Common myeloid progenitor, CD34-positive (primary cell): ENCODE measurements around the gene ARHGAP26.

ENCODE experiments used
- CTCF ChIA-PET: fragments of 350-600 bp; sonication (Branson Sonifier 250); formaldehyde crosslinking; loops from one replicate; lab custom pipeline; 2021; ENCODE audit warnings: antibody characterized with exemption; lab: Charles Lee
- POLR2A ChIA-PET: fragments of 350-600 bp; sonication (Branson Sonifier 250); formaldehyde crosslinking; loops from one replicate; lab custom pipeline; 2021; ENCODE audit warnings: antibody characterized with exemption; lab: Charles Lee
- DNase-seq, 3 donors: peaks; one replicate each; pipeline versions ENCODE4 v3.0.0 to v3.0.0-alpha.2; 2013
- H3K27ac ChIP-seq, 2 experiments: 1 replicate in 1 of 2; 2 replicates in 1 of 2; pipeline ENCODE4 v1.7.0; 2013; ENCODE audit warnings: inconsistent platforms in 2 of 2, low read length in 2 of 2, mild to moderate bottlenecking in 2 of 2, low read depth in 1 of 2, moderate library complexity in 1 of 2; ENCODE audit not compliant: severe bottlenecking in 2 of 2, insufficient read depth in 1 of 2, poor library complexity in 1 of 2
- H3K27me3 ChIP-seq, 5 experiments: replicated peaks in 2 of 5; 1 replicate in 3 of 5; 2 replicates in 2 of 5; pipeline versions ENCODE4 v1.6.1 to v1.7.0; 2013; ENCODE audit warnings: low read length in 4 of 5, mild to moderate bottlenecking in 2 of 5, moderate library complexity in 2 of 5, inconsistent platforms in 1 of 5; ENCODE audit not compliant: insufficient read depth in 5 of 5, control insufficient read depth in 4 of 5
- H3K36me3 ChIP-seq, 4 experiments: 1 replicate in 2 of 4; 2 replicates in 2 of 4; pipeline versions ENCODE4 v1.6.1 to v1.7.0; 2013; ENCODE audit warnings: low read length in 3 of 4, control low read depth in 1 of 4, mild to moderate bottlenecking in 1 of 4; ENCODE audit not compliant: control insufficient read depth in 4 of 4, insufficient read depth in 4 of 4
- H3K4me1 ChIP-seq, 4 experiments: 1 replicate in 3 of 4; 2 replicates in 1 of 4; pipeline versions ENCODE4 v1.6.1 to v1.7.1; 2013; ENCODE audit warnings: low read length in 3 of 4, mild to moderate bottlenecking in 3 of 4, control low read depth in 1 of 4, inconsistent platforms in 1 of 4, moderate library complexity in 1 of 4; ENCODE audit not compliant: control insufficient read depth in 4 of 4, insufficient read depth in 4 of 4; ENCODE audit errors: control extremely low read depth in 1 of 4
- H3K4me3 ChIP-seq, 7 experiments: 1 replicate in 4 of 7; 2 replicates in 3 of 7; pipeline versions ENCODE4 v1.5.1 to v1.7.0; 2013; ENCODE audit warnings: mild to moderate bottlenecking in 7 of 7, low read length in 6 of 7, moderate library complexity in 6 of 7, inconsistent platforms in 2 of 7, low read depth in 2 of 7, control low read depth in 1 of 7; ENCODE audit not compliant: insufficient read depth in 4 of 7, control insufficient read depth in 1 of 7; ENCODE audit errors: extremely low read depth in 1 of 7
- H3K9me3 ChIP-seq, 5 experiments: 1 replicate in 4 of 5; 2 replicates in 1 of 5; pipeline versions ENCODE4 v1.6.1 to v1.7.1; 2013; ENCODE audit warnings: low read length in 4 of 5, mild to moderate bottlenecking in 2 of 5, inconsistent platforms in 1 of 5, low read depth in 1 of 5, moderate library complexity in 1 of 5; ENCODE audit not compliant: control insufficient read depth in 4 of 5, insufficient read depth in 2 of 5; ENCODE audit errors: control extremely low read depth in 1 of 5
- WGBS: methylation state at CpG from one replicate; pipeline ENCODE4 v1.1.5; 2013; ENCODE audit not compliant: insufficient coverage; 5-methylcytosine and 5-hydroxymethylcytosine counted together

Gene ARHGAP26

GRCh38 chr5:142826741-142827492 lies 56.7 kb downstream of the ARHGAP26 start:
- CTCF ChIA-PET: interaction anchor here (0.8 to 1.5 kb wide), 2 partner anchors 69 to 84 kb away, joined by 3 read pairs; no protein-coding TSS in a partner anchor

GRCh38 chr5:142827934-142828576 lies 57.9 kb downstream of the ARHGAP26 start:
- ChIA-PET POLR2A (no interaction called here), CTCF (interaction anchor here (0.7 kb wide), 1 partner anchor 11 kb away, joined by 3 read pairs; no protein-coding TSS in a partner anchor)
- Histone ChIP-seq H3K4me1 (peaks cover 2 to 18% (median 10%) of the 10 kb centered on the region in 4 experiments), H3K27me3 (no peaks in the 10 kb centered on the region), H3K4me3 (no peak overlapping the region), H3K27ac (no peak overlapping the region), H3K36me3 (no peaks in the 10 kb centered on the region), H3K9me3 (no peaks in the 10 kb centered on the region)
- WGBS: 94% methylated on average over 2 of the region's 6 CpGs
- no peak for DNase-seq

More at GRCh38 chr5:142826741-142827492, 56.7 kb downstream of the ARHGAP26 start:
- no peak overlapping the region for H3K27ac ChIP-seq
- no peaks in the 10 kb centered on the region for H3K27me3 ChIP-seq
- POLR2A ChIA-PET: interaction anchor here (0.6 kb wide), 1 partner anchor 1176 kb away, joined by 4 read pairs; no protein-coding TSS in a partner anchor
- 52% methylated on average over 2 of the region's 3 CpGs for WGBS
- peak overlapping the region in 1 of 7 experiments; percentile 24 for H3K4me3 ChIP-seq
- no peaks in the 10 kb centered on the region for H3K36me3 ChIP-seq
- peak; percentile 42 to 84 (median 79) for DNase-seq
- H3K4me1 ChIP-seq: peaks cover 2 to 18% (median 11%) of the 10 kb centered on the region in 4 experiments
- no peaks in the 10 kb centered on the region for H3K9me3 ChIP-seq

- DNase-seq: no peak
- peaks cover 2 to 18% (median 9%) of the 10 kb centered on the region in 4 experiments for H3K4me1 ChIP-seq
- no peak overlapping the region for H3K4me3 ChIP-seq
- H3K36me3 ChIP-seq: no peaks in the 10 kb centered on the region
- no peak overlapping the region for H3K27ac ChIP-seq
- WGBS: 100% methylated on average over 4 of the region's 5 CpGs
- ChIA-PET CTCF (interaction anchor here (1.0 kb wide), 1 partner anchor 8 kb away, joined by 3 read pairs; no protein-coding TSS in a partner anchor), POLR2A (no interaction called here)
- H3K9me3 ChIP-seq: no peaks in the 10 kb centered on the region
- no peaks in the 10 kb centered on the region for H3K27me3 ChIP-seq
Observed at GRCh38 chr5:142828797-142829535, 58.8 kb downstream of the ARHGAP26 start.

GRCh38 chr5:142829801-142830220 lies 59.6 kb downstream of the ARHGAP26 start:
- POLR2A ChIA-PET: no interaction called here
- DNase-seq: no peak
- CTCF ChIA-PET: interaction anchor here (1.0 to 1.2 kb wide), 2 partner anchors 9 to 109 kb away, joined by 3 read pairs; no protein-coding TSS in a partner anchor
- Histone ChIP-seq H3K9me3 (no peaks in the 10 kb centered on the region), H3K27ac (no peak overlapping the region), H3K36me3 (no peaks in the 10 kb centered on the region), H3K4me3 (no peak overlapping the region), H3K27me3 (no peaks in the 10 kb centered on the region), H3K4me1 (peaks cover 2 to 18% (median 9%) of the 10 kb centered on the region in 4 experiments)
- 90% methylated on average over 2 of the region's 2 CpGs for WGBS

GRCh38 chr5:142830241-142831008 lies 60.2 kb downstream of the ARHGAP26 start:
- POLR2A ChIA-PET: no interaction called here
- H3K9me3 ChIP-seq: no peaks in the 10 kb centered on the region
- H3K4me1 ChIP-seq: peaks cover 2 to 18% (median 9%) of the 10 kb centered on the region in 4 experiments
- no peak overlapping the region for H3K4me3 ChIP-seq
- H3K27ac ChIP-seq: no peak overlapping the region
- no peaks in the 10 kb centered on the region for H3K27me3 ChIP-seq
- WGBS: 93% methylated on average over 5 of the region's 8 CpGs
- CTCF ChIA-PET: interaction anchor here (1.0 to 1.6 kb wide), 3 partner anchors 9 to 114 kb away, joined by 3 to 5 read pairs (median 3); no protein-coding TSS in a partner anchor
- no peaks in the 10 kb centered on the region for H3K36me3 ChIP-seq
- no peak for DNase-seq

GRCh38 chr5:142831009-142831383 lies 60.8 kb downstream of the ARHGAP26 start:
- no peak for DNase-seq
- ChIA-PET CTCF (interaction anchor here (1.2 to 1.6 kb wide), 2 partner anchors 110 to 114 kb away, joined by 3 to 5 read pairs; no protein-coding TSS in a partner anchor), POLR2A (no interaction called here)
- Histone ChIP-seq H3K27me3 (no peaks in the 10 kb centered on the region), H3K36me3 (no peaks in the 10 kb centered on the region), H3K4me3 (no peak overlapping the region), H3K9me3 (no peaks in the 10 kb centered on the region), H3K27ac (no peak overlapping the region), H3K4me1 (peaks cover 3 to 20% (median 10%) of the 10 kb centered on the region in 4 experiments)
- WGBS: 100% methylated on average over 3 of the region's 3 CpGs
